GM21528 (cell line): Measurements from ENCODE around the gene CENPE.
"Not testable (repeated sequence)": the region's sequence is repeated elsewhere in the genome, so short reads cannot be mapped to it uniquely, and the experiment has no call there.

Source experiments
- ATAC-seq: cut with Tn5 transposase; IDR thresholded peaks from one replicate; pipeline ENCODE4 v1.9.1; 2021; ENCODE audit warnings: mild to moderate bottlenecking, moderate library complexity; ENCODE audit not compliant: unreplicated experiment, low FRiP score

Gene CENPE

GRCh38 chr4:103198111-103198765 is at the start of gene CENPE:
Gene CENPE, minus strand, starts transcription at chr4:103198343. Its CDS starts 24 bp downstream, at chr4:103198319.
- peak; percentile 97 for ATAC-seq

- ATAC-seq = no peak
Measured at GRCh38 chr4:103244251-103244650, 46.1 kb upstream of the CENPE start.

- ATAC-seq = not testable (repeated sequence)
Measured at GRCh38 chr4:103230938-103231337, 32.8 kb upstream of the CENPE start.

- not testable (repeated sequence) for ATAC-seq
Measured at GRCh38 chr4:103223556-103223955, 25.4 kb upstream of the CENPE start.

GRCh38 chr4:103207673-103208072 is 9.5 kb upstream of the CENPE start:
- no peak for ATAC-seq

- ATAC-seq = no peak
Measured at GRCh38 chr4:103204111-103204510, 6.0 kb upstream of the CENPE start.

- ATAC-seq = no peak
Measured at GRCh38 chr4:103201724-103202123, 3.6 kb upstream of the CENPE start.

GRCh38 chr4:103201253-103201652 is 3.1 kb upstream of the CENPE start:
- no peak for ATAC-seq

GRCh38 chr4:103199009-103199408 is 866 bp upstream of the CENPE start:
- no peak for ATAC-seq

GRCh38 chr4:103197765-103198110 is 405 bp downstream of the CENPE start:
- ATAC-seq = peak; percentile 66

- no peak for ATAC-seq
Measured at GRCh38 chr4:103193457-103193856, 4.7 kb downstream of the CENPE start.

- ATAC-seq = no peak
Measured at GRCh38 chr4:103171006-103171405, 27.1 kb downstream of the CENPE start.

- ATAC-seq = not testable (repeated sequence)
Measured at GRCh38 chr4:103169750-103170149, 28.4 kb downstream of the CENPE start.

- ATAC-seq = no peak
Measured at GRCh38 chr4:103168993-103169392, 29.1 kb downstream of the CENPE start.

GRCh38 chr4:103162176-103162575 is 36.0 kb downstream of the CENPE start:
- ATAC-seq = no peak

- no peak for ATAC-seq
Measured at GRCh38 chr4:103158760-103159159, 39.4 kb downstream of the CENPE start.

GRCh38 chr4:103156106-103156505 is 42.0 kb downstream of the CENPE start:
- ATAC-seq = no peak

GRCh38 chr4:103152381-103152780 is 45.8 kb downstream of the CENPE start:
- no peak for ATAC-seq

GRCh38 chr4:103150677-103151076 is 47.5 kb downstream of the CENPE start:
- ATAC-seq = no peak

GRCh38 chr4:103144926-103145325 is 53.2 kb downstream of the CENPE start:
- ATAC-seq = no peak

- no peak for ATAC-seq
Measured at GRCh38 chr4:103137446-103137827, 60.7 kb downstream of the CENPE start.

GRCh38 chr4:103136671-103137445 is 61.3 kb downstream of the CENPE start:
- no peak for ATAC-seq
